ENCODE measurements around the gene MRPS2.

DNA sequence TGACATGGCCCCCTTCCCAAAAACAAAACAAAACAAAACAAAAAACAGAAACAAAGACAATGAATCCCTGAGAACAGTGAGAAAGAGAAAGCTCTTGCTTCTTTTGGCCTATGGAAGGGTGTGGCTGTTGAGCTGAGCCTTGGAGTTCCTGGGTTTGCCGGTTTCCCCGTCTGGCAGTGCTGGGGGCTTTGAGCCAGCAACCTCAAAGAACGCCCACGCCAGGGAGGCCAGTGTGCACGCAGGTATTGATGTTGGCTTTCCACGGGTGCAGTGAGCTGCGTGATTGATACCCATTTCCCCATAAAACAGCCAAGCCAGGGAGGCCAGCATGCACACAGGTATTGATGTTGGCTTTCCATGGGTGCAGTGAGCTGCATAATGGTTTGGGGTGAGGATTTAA, 12.4 kb downstream of the MRPS2 start:
- TF ChIP-seq EZH2 (IDR thresholded peaks at IDR 0.05) (no peak), POLR2AphosphoS5 (IDR thresholded peaks at IDR 0.05; ENCODE audit: borderline replicate concordance, low read depth, low read length) (no peak)
